HG02973 (cell line): ENCODE results near the gene RABGEF1.
"Not testable (repeated sequence)": the region's sequence is repeated elsewhere in the genome, so short reads cannot be mapped to it uniquely, and the experiment has no call there.

ENCODE experiments used
- ATAC-seq: cut with Tn5 transposase; IDR thresholded peaks from one replicate; pipeline ENCODE4 v1.9.1; 2021; ENCODE audit warnings: moderate library complexity; ENCODE audit not compliant: unreplicated experiment

Gene RABGEF1

DNA sequence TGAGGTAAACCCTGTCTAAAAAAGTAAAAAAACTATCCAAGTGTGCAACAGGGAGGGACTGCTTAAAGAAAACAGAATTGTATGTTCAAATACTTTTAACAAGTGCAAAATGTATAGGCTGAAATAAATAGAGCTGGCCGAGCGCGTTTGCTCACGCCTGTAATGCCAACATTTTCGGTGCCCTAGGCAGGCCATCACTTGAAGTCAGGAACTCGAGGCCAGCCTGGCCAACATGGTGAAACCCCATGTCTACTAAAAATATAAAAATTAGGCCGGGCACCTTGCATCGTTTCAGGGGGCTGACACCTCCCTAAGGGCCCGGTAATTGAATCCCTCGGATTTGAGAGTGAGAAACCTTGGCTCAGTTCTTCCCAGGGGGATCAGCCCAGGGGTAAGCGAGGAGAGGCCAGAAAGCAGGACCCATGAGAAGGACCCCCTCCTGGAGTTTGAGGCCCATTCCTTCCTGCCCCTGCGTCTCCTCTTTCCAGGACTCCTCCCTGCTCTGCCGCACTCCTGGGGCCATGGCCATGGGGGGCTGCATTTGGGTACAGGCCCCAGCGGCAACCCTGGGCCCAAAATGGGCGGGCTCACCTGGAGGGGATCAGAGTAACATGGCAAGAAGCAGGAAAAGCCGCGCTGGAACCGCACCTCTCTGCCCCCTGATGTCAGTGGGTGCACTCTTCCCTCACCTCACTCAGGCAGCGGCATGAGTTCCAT is 105.0 kb downstream of the RABGEF1 start:
- ATAC-seq: no peak

DNA sequence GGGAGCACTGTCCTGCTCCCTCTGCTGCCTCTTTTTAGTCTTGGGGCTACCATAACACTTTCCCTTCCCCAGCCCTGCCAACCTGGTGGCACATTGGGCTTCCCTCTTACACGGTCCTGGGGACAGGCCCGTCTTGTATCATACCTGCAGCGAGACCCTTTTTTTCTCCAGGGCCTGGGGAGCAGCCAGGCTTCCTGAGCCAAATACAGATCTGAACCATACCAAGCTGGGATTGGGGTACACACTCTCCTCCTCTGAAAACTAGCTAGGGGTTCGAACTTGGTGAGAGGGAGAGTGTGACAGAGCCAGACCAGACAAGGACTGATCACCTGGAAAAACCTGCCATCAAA is 105.5 kb downstream of the RABGEF1 start:
- ATAC-seq: not testable (repeated sequence)

DNA sequence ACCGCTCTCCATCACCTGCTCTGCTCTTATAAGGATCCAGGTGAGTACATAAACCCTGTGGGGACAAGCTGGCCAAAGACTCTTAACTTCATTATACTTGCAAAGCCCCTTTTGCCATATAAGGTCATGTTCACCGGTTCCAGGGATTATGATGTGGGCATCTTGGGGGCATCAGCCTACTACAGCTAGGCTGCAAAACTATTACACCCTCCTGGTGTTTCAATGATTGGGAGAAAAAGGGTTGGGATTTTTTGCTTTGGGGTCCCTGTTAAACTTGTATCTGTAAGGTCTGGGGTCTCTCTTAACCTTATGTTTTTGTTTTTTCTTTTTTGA is 107.0 kb downstream of the RABGEF1 start:
- ATAC-seq: not testable (repeated sequence)

DNA sequence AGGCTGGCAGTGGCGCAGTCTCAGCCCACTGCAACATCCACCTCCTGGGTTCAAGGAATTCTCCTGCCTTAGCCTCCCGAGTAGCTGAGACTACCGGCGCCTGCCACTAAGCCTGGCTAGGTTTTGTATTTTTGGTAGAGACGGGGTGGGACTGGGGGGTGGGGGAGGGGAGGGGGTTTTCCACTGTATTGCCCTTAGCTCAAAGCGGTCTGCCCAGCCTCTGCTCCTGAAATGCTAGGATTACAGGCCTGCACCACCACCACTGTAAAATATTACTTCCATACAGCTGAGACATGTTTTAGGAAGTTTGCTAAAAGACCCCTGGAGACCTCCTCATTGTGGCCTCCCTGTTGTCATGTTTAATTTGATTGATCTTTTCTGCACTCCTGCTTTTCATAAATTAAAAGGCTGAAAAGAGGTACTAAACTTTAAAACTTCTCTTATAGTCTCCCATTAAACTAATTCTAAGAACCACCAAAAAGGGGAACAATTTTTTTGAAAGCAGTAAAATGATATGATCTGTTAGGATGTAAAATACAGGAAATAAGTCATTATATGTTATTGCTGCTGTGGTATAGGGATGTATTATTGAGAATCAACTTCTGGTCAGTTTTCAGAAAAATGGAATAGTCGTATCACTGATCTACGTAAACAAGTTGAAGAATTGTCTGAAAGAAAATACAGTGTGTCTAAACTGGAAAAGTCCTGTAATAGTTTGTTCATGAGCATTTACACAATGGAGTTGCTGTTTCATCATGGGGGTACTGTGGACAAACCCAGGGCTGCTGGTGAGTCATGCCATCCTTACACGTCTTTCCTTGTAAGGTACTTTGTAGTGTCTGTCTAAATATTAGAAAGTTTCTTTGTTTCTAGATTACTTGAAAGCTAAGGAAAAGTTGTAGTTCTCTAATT is 107.6 kb downstream of the RABGEF1 start:
- ATAC-seq: no peak

DNA sequence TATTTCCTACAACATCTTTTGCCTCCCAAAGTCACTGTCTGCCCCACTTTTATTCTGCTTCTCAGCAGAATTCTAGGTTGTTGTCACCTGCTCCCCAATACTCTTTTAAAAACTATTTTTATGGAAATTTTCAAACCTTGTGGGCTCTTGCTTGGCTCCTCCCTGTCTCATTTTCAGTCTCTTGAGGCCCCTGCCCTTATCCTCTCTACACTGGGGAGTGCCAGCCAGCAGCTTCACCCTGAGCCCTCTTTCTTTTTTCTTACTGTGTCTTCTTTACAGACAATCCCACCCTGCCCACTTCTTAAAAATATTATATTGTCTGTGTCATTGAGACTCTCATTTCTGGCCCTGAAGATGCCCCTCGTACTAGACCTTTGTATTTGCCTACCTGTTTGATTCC is 118.8 kb downstream of the RABGEF1 start:
- ATAC-seq: no peak

DNA sequence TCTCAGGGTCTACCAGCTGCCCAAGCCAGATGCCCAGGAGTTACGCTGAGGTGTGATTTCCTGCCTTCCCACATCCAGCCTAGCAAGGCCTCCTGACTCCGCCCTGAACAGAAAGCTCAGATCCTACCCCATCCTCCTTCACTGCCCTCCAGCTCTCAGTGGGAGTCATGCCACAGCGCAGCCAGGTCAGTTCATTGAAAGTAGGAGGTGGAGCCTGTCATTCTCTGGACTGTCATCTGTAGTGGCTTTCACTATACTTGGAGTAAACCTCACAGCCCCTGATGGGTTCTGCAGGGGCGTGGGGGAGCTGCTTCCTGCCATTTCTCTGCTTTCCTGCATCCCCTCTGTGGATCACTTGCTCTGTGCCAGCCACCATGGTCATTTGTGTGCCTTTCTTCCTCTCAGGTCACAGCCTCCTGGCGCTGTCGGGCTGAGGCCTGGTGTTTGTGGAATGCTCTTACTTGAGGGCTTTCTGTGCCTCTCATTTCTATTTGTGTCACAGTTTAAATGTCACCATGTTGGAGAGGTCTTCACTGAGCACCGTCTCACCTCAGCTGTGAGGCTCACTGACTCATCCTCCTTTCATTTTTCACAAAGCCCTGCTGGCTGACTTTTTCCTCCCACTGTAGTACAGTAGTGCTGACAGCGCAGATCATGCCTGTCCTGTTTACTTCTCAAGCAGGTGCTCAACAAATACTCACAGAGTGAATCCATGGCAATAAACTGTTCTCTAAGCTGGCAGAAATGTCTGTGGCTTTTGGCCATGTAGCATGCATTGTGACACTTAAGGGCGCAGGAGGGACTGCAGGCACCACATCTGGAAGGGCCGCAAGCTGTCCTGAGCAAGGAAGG is 119.5 kb downstream of the RABGEF1 start:
- ATAC-seq: no peak

DNA sequence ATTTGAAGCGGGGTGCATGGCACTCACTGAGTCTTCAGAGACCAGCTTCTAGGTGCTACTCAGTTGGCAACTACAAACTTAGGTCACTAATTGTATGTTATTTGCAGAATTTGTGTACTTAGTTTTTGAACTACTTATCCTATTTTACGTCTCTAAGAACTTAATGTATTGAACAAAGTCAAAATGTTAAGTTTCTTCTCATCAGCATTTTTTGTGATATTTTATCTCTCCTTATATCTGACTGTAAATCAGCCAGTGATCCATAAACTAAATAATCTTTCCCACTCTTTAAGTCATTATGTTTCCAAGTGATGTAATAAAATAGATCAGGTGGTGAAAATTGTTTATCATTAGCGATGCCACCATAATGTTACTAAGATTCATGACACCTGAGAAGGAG is 120.2 kb downstream of the RABGEF1 start:
- no peak for ATAC-seq
